Activated CD8-positive, alpha-beta memory T cell treated with anti-CD3 and anti-CD28 coated beads, Interleukin-2, amount 50 U/mL, for 48 hours (primary cell): ENCODE measurements around the gene CHPF.

Experiments used
- DNase-seq: peaks from one replicate; pipeline ENCODE4 v3.0.0-alpha.2; 2020

Gene CHPF

GRCh38 chr2:219530048-219530963 is 13.3 kb downstream of the CHPF start:
- DNase-seq: peak; percentile 96

DNA sequence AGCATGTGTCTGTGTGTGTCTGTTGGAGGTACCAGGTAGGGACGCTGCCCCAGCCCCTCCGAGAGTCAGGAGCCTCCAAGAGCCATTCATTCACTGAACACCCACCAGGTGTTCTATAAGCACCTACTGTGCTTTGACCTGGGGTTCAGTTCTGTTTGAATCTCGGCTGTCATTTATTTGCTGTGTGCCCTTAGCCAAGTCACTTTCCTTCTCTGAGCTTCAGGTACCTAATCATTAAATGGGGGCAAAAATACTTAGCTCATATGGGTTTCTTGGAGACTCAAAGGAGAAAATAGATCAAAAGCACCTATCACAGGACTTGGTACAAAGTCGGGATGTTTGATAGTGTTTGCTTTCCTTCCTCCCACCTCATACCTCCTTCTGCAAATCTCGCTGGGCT is 16.1 kb downstream of the CHPF start:
- DNase-seq: no peak

DNA sequence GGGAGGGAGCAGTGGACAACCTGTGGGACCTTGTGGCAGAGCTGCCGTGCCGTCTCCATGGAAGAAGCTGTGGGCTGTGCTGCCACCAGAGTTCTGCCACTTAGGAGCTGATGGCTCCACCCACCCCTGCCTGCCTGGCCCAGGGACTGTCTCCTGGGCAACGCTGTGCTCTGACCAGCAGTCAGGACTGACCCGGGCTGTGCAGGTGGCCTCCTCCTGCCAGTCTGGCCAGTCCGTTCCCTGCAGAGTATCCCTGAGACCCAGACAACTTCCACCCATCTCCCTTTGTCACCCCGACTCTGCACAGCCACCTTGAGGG is 16.6 kb downstream of the CHPF start:
- no peak for DNase-seq

DNA sequence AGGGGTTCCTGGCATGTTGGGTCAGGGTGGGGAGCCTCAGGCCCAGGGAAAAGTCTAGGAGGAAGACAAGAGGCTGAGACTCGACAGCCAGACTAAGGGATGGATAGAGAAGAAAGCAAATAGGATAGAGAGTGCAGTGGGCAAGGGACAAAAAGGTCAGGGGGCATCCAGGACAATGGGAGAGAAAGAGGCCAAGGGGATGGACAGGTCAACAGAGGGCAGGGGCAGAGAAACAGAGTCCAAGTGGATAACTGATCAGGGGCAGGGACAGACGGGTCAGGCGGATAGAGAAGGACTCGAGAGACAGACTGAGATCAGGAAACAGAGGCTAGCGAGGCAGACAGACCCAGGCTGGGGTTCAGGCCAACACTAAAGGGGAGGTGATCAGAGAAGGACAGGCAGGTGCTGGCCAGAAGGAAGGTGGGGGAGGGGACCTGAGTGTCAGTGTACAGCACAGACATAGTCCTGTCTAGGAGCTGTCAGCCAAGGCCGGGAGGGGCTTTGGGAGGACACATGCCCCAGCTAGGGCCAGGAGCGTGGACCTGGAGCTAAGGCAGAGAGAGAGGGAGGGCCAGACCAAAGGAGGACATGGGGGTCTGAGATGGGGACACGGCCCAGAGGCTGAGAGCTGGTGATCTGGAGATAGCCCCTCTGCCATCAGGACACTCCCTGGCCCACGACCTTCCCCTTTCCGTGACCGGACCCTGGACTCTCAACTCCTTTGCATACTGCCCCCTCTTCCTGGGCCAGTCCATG is 17.1 kb downstream of the CHPF start:
- DNase-seq: no peak

GRCh38 chr2:219525533-219526232 is 17.9 kb downstream of the CHPF start:
- no peak for DNase-seq

DNA sequence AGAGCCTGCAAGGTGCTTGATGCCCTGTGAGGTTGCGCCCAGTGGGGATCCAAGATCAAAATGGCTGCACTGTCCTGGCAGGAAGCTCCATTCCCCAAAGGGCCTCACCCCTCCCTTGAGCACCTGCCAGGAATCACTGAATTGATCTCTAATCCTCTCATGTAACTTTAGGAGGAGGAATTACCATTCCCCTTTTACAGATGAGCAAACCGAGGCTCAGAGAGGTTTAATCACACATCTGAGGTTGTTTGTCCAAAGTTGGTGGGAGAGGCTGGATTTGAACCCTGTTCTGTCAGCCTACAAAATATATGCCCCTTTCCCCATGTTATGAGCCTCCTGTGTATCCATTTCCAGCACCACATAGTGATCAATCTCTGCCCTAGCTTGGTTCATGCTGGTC is 18.8 kb downstream of the CHPF start:
- DNase-seq: no peak

GRCh38 chr2:219523031-219523671 is 20.5 kb downstream of the CHPF start:
- DNase-seq: no peak

- no peak for DNase-seq
Observed at GRCh38 chr2:219522111-219523030, 21.2 kb downstream of the CHPF start.

DNA sequence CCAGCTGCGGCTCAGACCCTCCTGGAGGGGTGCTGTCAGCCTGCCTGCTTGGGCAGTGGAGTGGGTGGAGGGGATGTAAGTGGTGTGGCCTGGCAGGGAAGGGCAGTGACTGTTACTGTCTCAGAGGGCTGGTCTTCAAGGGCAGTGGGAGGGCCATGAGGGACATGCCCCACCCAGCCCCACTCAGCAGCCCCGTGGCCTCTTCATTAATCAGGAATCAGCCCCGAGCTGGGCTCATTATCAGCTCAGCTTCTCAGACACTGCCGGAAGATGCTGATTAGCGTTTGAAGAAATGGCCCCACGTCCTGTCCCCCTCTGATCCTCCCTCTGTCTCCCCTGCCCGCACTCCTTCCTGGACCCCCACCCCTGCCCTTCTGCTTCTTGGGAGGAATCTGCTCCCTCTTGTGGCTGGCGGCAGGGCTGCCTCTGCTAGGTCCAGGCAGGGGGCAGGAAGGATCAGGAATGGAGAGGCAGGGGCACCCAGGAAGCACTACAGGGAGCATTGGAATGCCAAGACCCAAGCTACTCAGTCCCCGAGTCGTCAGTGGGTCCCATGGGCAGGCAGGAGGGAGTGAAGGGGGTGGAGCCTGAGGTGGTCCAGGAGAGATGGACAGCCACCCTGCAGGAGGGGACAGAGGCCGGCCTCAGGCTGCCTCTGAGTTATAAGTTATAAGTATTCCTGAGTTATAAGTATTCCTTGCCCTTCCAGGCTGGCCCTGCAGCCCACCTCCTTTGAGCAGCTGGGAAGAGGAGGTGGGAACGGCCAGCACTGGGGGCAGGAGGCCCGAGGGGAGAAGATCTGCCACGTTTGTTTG is 22.3 kb downstream of the CHPF start:
- no peak for DNase-seq

DNA sequence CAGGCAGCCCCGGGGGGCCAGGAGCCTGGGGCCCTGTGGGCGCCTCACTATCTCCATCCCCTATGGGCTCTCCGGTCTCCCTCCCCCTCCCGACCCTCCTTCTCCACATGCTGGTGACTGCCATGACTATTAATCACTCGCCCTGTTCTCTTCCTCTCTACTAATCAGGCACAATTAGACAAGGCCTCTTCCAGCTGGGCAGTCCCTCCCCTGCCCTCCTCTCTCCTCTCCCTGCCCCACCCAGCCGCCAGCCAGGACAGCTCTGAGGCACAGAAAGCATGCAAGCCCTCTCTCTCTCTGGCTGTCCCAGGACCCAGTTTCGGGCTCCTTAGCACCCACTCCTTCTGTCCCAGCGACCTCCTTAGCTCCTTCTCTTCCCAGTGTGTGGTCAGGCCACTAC is 23.5 kb downstream of the CHPF start:
- DNase-seq: no peak

- DNase-seq: no peak
Observed at GRCh38 chr2:219519526-219519916, 24.1 kb downstream of the CHPF start.

- DNase-seq: no peak
Observed at GRCh38 chr2:219517954-219518778, 25.4 kb downstream of the CHPF start.

GRCh38 chr2:219516888-219517287 is 26.7 kb downstream of the CHPF start:
- DNase-seq: no peak

GRCh38 chr2:219515874-219516629 is 27.6 kb downstream of the CHPF start:
- no peak for DNase-seq

DNA sequence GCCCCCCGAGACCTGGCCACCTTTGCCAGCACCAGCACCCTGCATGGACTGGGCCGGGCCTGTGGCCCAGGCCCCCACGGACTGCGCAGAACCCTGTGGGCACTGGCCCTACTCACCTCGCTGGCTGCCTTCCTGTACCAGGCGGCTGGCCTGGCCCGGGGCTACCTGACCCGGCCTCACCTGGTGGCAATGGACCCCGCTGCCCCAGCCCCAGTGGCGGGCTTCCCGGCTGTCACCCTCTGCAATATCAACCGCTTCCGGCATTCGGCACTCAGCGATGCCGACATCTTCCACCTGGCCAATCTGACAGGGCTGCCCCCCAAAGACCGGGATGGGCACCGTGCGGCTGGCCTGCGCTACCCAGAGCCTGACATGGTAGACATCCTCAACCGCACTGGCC is 28.8 kb downstream of the CHPF start:
- no peak for DNase-seq

DNA sequence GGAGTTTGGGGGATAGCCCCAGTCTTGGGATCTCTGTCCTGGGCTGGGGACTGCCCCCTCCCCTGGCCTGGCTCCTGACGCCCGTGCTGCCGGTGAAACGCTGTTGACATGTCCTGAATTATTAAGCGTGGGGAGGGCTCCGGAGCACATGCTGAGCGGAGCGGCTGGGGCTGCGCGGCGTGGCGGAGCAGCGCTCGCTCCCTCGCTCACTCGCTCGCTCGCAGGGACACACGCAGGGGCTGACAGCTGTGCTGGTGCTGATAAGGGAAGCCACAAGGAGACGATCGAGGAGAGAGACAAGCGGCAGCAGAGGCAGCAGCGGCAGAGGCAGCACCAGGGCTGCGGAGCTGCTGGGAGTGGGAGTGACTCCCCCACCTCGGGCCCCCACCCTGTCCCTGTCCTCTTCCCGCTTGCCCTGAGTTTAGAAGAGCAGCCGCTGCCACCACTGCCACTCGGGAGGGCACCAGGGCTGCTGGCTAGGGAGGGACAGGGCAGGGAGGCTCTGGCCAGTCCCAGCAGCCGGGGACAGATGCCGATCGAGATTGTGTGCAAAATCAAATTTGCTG is 29.3 kb downstream of the CHPF start, which contains the start of gene ASIC4:
TSS of gene ASIC4 (plus strand) at position 287 of the 566 bp plus-strand sequence. CDS start at position 530, 243 bp downstream.
- DNase-seq: no peak

- DNase-seq: no peak
Observed at GRCh38 chr2:219513787-219514186, 29.8 kb downstream of the CHPF start.

DNA sequence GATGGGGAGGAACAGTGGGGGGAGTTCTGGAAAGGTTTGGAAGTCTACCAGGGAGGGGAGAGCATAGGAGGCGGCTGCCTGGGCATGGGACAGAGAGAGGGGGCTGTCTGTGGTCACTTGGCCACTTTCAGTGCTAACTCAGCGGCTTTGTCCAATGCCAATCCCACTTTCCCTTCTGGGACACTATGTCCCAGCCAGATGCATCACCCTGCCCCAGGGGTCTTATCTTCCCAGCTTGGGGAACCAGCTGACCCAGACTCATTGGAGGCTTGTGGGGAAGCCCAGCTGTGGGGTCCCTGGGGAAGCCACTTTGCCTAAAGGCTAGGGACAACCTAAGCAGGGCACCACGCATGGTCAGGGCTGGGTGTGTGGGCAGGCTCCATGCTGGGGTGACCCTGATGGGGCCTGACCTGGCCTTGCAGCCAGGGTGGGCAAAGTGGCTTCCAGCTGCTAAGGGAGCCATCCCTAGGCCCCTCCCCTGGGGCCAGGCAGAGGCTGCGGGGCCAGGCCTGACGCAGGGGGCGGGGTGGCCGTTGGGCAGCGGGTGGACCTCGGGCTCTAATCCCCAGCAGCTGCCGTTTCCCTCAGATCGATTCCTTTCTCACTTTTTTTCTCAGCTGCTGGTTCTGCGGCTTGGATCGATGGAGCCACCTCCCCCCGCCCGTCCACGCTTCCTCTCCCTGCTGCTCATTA is 30.9 kb downstream of the CHPF start:
- no peak for DNase-seq
